ENCODE results near the gene TIGD6.
"Not testable (repeated sequence)": the region's sequence is repeated elsewhere in the genome, so short reads cannot be mapped to it uniquely, and the experiment has no call there.

TIGD6 gene

GRCh38 chr5:149943177-149943949, 57.1 kb downstream of the TIGD6 start:
- H3K27ac Mint-ChIP-seq, H3K9me3 Mint-ChIP-seq, H3K36me3 Mint-ChIP-seq, H3K4me3 Mint-ChIP-seq, H3K4me1 Mint-ChIP-seq, H3K27me3 Mint-ChIP-seq: not testable (repeated sequence)

Data from activated naive CD4-positive, alpha-beta T cell treated with anti-CD3 and anti-CD28 coated beads, Interleukin-2, amount 50 U/mL, for 24 hours (primary cell).